ENCODE data around the gene PTPRF.

The PTPRF gene

DNA sequence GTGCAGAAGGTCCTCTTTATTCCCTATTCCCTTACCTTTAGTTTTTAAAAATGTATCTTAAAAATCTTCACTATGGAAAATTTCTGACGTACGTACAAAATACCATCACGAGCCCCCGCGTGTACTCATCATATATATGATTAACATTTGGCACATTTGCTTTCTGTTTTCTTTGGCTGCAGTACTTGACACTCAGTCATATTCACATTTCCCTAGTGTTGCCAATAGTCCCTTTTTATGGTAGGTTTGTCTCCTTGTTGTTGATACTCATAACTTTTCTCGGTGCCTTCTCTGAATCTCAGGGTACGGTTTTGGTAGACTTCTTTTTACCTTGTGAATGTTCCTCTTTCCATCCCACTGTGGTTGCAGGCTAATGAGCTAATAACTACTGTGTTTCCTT, 142.6 kb downstream of the PTPRF start:
- no peak for DNase-seq

All from hematopoietic multipotent progenitor cell treated with erythropoietin and hydrocortisone succinate and interleukin-3 and kit ligand, for 6 days (in vitro differentiated cells).